Neuron (in vitro differentiated cells): Measurements from ENCODE around the gene MELTF.

ENCODE experiments used
- H2AFZ ChIP-seq: one replicate; pipeline ENCODE4 v1.6.1; 2013; ENCODE audit warnings: low read depth, mild to moderate bottlenecking, inconsistent platforms, low read length, moderate library complexity
- H3K27me3 ChIP-seq: one replicate; pipeline ENCODE4 v1.6.1; 2013; ENCODE audit warnings: low read length; ENCODE audit not compliant: insufficient read depth
- H3K36me3 ChIP-seq: one replicate; pipeline ENCODE4 v1.6.1; 2013; ENCODE audit warnings: low read length; ENCODE audit not compliant: insufficient read depth
- H3K4me1 ChIP-seq: one replicate; pipeline ENCODE4 v1.6.1; 2013; ENCODE audit warnings: low read length; ENCODE audit not compliant: insufficient read depth
- H3K4me3 ChIP-seq: 2 replicates; pipeline ENCODE4 v1.5.1; 2013; ENCODE audit warnings: mild to moderate bottlenecking, low read length, moderate library complexity
- H3K9me3 ChIP-seq: one replicate; pipeline ENCODE4 v1.6.1; 2013; ENCODE audit warnings: low read length

Gene MELTF

GRCh38 chr3:196954832-196955231 lies 74.8 kb downstream of the MELTF start:
- Histone ChIP-seq H3K4me3 (no peak overlapping the region), H3K36me3 (no peaks in the 10 kb centered on the region), H2AFZ (no peak overlapping the region), H3K4me1 (no peaks in the 10 kb centered on the region), H3K9me3 (no peaks in the 10 kb centered on the region), H3K27me3 (no peaks in the 10 kb centered on the region)
